GM23248 (cell line): ENCODE data around the gene PTK7. TPM values are rescaled to one million over a fixed set of nuclear protein-coding genes. Genes with fewer than 3 reads are reported as not detected.
A peak's percentile ranks its signal among the peaks of the same experiment; 100 is the strongest.
"Not testable (repeated sequence)": the region's sequence is repeated elsewhere in the genome, so short reads cannot be mapped to it uniquely, and the experiment has no call there.

ENCODE experiments used
- DNase-seq: peaks from one replicate; pipeline ENCODE4 v3.0.0-alpha.2; 2015
- H2AFZ ChIP-seq: fragments of 200-600 bp; sonication (generic); 2 replicates; pipeline ENCODE4 v1.6.1; 2016; ENCODE audit warnings: antibody characterized with exemption
- H3F3A ChIP-seq: fragments of 200-600 bp; sonication (generic); 2 replicates; pipeline ENCODE4 v1.6.1; 2016; ENCODE audit warnings: mild to moderate bottlenecking, antibody characterized with exemption, mixed run types; ENCODE audit not compliant: insufficient read depth
- H3K27ac ChIP-seq: fragments of 200-600 bp; sonication (generic); 2 replicates; pipeline ENCODE4 v1.5.1; 2016; ENCODE audit warnings: mild to moderate bottlenecking
- H3K27me3 ChIP-seq: fragments of 200-600 bp; sonication (generic); replicated peaks from 2 replicates; pipeline ENCODE4 v1.6.1; 2016; ENCODE audit warnings: mild to moderate bottlenecking; ENCODE audit not compliant: insufficient read depth
- H3K36me3 ChIP-seq: fragments of 200-600 bp; sonication (generic); 2 replicates; pipeline ENCODE4 v1.6.1; 2016; ENCODE audit warnings: low read depth, mild to moderate bottlenecking
- H3K4me1 ChIP-seq: fragments of 200-600 bp; sonication (generic); 2 replicates; pipeline ENCODE4 v1.6.1; 2016; ENCODE audit warnings: mild to moderate bottlenecking; ENCODE audit not compliant: insufficient read depth
- H3K4me2 ChIP-seq: fragments of 200-600 bp; sonication (generic); one replicate; pipeline ENCODE4 v1.6.1; 2016; ENCODE audit warnings: mild to moderate bottlenecking; ENCODE audit not compliant: unreplicated experiment
- H3K4me3 ChIP-seq: fragments of 200-600 bp; sonication (generic); 2 replicates; pipeline ENCODE4 v1.5.1; 2016; ENCODE audit warnings: mild to moderate bottlenecking
- H3K79me2 ChIP-seq: fragments of 200-600 bp; sonication (generic); 2 replicates; pipeline ENCODE4 v1.6.1; 2016; ENCODE audit warnings: mild to moderate bottlenecking; ENCODE audit not compliant: insufficient read depth
- H3K9ac ChIP-seq: fragments of 200-600 bp; sonication (generic); 2 replicates; pipeline ENCODE4 v1.6.1; 2016; ENCODE audit warnings: mild to moderate bottlenecking
- H3K9me2 ChIP-seq: fragments of 200-600 bp; sonication (generic); 2 replicates; pipeline ENCODE4 v1.6.1; 2016; ENCODE audit warnings: mixed run types, mild to moderate bottlenecking, moderate library complexity; ENCODE audit not compliant: insufficient read depth
- H3K9me3 ChIP-seq: fragments of 200-600 bp; sonication (generic); one replicate; pipeline ENCODE4 v1.6.1; 2017; ENCODE audit warnings: low read depth
- H4K20me1 ChIP-seq: fragments of 200-600 bp; sonication (generic); 2 replicates; pipeline ENCODE4 v1.6.0; 2016; ENCODE audit not compliant: insufficient read depth
- EZH2 ChIP-seq: fragments of 200-600 bp; sonication (generic); IDR thresholded peaks from 2 replicates; pipeline ENCODE4 v1.6.1; 2018; ENCODE audit warnings: antibody characterized with exemption, mild to moderate bottlenecking; ENCODE audit not compliant: insufficient read depth, poor library complexity, severe bottlenecking
- EZH2phosphoT487 ChIP-seq: fragments of 200-600 bp; sonication (generic); IDR thresholded peaks from 2 replicates; pipeline ENCODE4 v1.6.1; 2018; ENCODE audit warnings: antibody characterized with exemption, moderate library complexity, mild to moderate bottlenecking, low read depth; ENCODE audit not compliant: insufficient read depth
- WGBS, 2 experiments: methylation state at CpG; one replicate each; pipeline ENCODE4 v1.1.6; 2015 to 2017; ENCODE audit warnings: low lambda C conversion rate in 2 of 2, low coverage in 1 of 2; ENCODE audit errors: missing lambda C conversion rate in 2 of 2; 5-methylcytosine and 5-hydroxymethylcytosine counted together
- in situ Hi-C: fragments of 300-500 bp; cut with MboI; formaldehyde crosslinking; loops from 2 replicates; pipeline ENCODE4 v1.15.0; 2020
- polyA plus RNA-seq: library from polyadenylated mRNA; unstranded; fragments of >200 nt; fragmentation: Nextera tagmentation; extraction: Ambion mirVana; gene quantifications from 2 replicates; pipeline ENCODE4 v1.2.1, GENCODE V29; 2016
- total RNA-seq: library from RNA; depleted of rRNA; stranded (reverse); fragments of >200 nt; shearing (Covaris generic); gene quantifications from 2 replicates; pipeline ENCODE4 v1.2.3, GENCODE V29; 2014

Gene PTK7
- total and polyA plus RNA-seq, 2 experiments from 2014 or later = 110 to 146 TPM

DNA sequence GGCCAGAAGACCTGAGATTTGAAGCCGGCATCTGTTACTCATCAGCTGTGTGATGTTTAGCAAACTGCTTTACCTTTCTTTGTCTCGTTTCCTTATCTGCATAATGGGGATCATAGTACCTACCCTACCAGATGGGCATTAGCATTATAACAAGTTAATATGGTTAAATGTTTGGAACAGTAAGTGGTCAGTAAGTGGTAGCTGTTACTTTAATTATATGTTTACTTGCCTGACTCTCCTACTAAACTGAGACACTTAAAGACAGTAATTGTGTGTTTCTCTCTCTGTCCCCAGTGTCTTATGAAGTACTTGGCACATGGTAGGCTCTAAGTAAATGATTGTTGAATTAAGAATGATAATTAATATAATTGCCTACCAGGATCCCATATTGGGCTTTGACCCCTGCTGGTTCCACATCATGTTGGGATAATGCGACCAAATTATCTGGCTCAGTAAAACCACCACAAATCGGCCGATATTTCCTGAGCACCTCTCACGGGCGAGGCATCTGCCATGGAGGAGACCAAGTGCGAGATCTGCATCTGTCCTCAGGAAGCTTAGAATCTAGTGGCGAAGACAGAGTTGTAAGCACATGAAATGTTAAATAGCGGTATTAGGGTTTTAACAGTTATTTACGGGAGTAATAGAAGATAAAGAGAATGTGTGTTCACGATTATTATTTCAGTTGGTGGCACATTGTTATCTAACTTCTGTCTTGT, 31.4 kb downstream of the PTK7 start:
- TF ChIP-seq EZH2phosphoT487 = no peak
- no peak for TF ChIP-seq EZH2
- no peaks in the 10 kb centered on the region for H3K27me3 ChIP-seq
- no peaks in the 10 kb centered on the region; the same call in 1 of the 2 replicates for H4K20me1 ChIP-seq
- H3F3A ChIP-seq = no peaks in the 10 kb centered on the region
- no peaks in the 10 kb centered on the region for H3K9me2 ChIP-seq
- no peak overlapping the region for H2AFZ ChIP-seq
- DNase-seq = no peak
- H3K9ac ChIP-seq = no peak overlapping the region
- H3K4me3 ChIP-seq = no peak overlapping the region
- no peak overlapping the region for H3K27ac ChIP-seq
- H3K79me2 ChIP-seq = peaks cover 98% of the 10 kb centered on the region
- 96% methylated on average over 12 of the region's 12 CpGs for WGBS, 2 experiments
- no peaks in the 10 kb centered on the region for H3K36me3 ChIP-seq
- H3K9me3 ChIP-seq = no peaks in the 10 kb centered on the region
- H3K4me2 ChIP-seq = no peak overlapping the region
- in situ Hi-C loops = no loop called here
- peaks cover 4% of the 10 kb centered on the region; the same call in 1 of the 2 replicates for H3K4me1 ChIP-seq

DNA sequence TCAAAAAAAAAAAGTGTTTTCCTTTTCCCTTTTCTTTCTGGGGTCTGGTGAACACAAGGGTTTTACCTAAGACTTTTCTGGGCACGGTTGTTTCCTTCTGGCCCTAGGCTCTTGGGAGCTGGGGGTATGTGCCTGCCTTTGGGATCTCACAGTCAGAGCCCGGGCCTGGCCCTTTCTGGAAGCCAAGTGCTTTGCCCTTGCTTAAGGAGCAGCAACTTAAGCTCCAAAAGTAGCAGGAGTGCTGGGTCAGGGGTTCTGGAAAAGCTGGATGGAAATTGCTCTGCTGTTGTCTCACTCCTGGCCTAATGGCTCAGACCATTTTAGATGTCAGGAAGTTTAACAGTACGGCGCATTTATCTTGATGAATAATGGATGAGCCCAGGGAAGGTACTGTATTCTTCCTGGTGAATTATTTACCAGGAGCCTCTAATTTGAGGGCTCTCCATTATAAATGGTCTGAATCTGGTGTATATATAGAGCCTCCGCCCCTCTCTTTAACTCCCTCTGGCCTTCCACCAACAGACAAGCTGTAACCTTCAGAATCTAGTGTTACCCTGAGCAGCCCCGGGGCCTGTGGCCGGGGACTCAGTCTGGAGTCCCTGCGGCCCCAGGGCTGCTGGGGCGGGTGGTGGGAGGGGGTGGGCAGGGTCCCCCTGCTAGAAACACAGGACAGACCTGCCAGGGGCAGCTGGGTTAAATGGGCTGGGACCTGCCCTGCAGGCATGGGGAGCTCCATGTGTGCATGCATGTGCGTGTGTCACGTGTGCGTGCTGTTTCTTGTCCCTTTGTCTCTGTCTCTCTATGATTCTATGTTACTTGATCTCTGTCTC, 37.5 kb downstream of the PTK7 start:
- Histone ChIP-seq H3K79me2 (peaks cover 92% of the 10 kb centered on the region), H3K9me2 (no peaks in the 10 kb centered on the region), H3K27me3 (no peaks in the 10 kb centered on the region), H3K4me1 (peaks cover 42% of the 10 kb centered on the region), H3K4me2 (peak overlapping the region; percentile 60), H3F3A (peaks cover 17% of the 10 kb centered on the region), H3K36me3 (no peaks in the 10 kb centered on the region), H3K9ac (peak overlapping the region; percentile 86), H3K4me3 (no peak overlapping the region), H3K27ac (peak overlapping the region; percentile 99), H2AFZ (peak overlapping the region; percentile 74), H4K20me1 (no peaks in the 10 kb centered on the region), H3K9me3 (no peaks in the 10 kb centered on the region)
- WGBS, 2 experiments = 74 to 82% methylated on average over 8 to 12 of the region's 12 CpGs
- in situ Hi-C loops = no loop called here
- TF ChIP-seq EZH2 (no peak), EZH2phosphoT487 (no peak)
- peak; percentile 35 for DNase-seq

DNA sequence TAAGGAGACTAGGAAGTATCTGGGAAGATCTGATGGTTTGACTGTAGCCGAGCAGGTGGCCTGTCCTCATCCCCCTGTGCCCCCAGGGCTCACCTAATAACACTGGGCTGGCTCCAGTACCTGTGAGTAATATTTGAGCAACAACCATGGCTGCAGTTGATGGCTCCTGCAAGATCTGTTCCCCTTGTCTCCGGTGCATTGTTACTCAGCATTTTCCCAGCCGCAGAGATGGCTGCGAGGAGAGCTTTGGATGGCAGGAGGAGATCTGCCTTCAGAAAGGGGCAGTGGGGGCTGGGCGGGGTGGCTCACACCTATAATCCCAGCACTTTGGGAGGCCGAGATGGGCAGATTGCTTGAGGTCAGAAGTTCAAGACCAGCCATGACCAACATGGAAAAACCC, 39.3 kb downstream of the PTK7 start:
- no peaks in the 10 kb centered on the region for H4K20me1 ChIP-seq
- H3K27ac ChIP-seq = peak overlapping the region; percentile 99
- H2AFZ ChIP-seq = no peak overlapping the region
- H3K9me2 ChIP-seq = no peaks in the 10 kb centered on the region
- H3K4me2 ChIP-seq = no peak overlapping the region
- DNase-seq = peak; percentile 35
- in situ Hi-C loops = no loop called here
- peaks cover 92% of the 10 kb centered on the region for H3K79me2 ChIP-seq
- H3K4me1 ChIP-seq = peaks cover 49% of the 10 kb centered on the region
- H3F3A ChIP-seq = peaks cover 17% of the 10 kb centered on the region
- no peak overlapping the region for H3K4me3 ChIP-seq
- TF ChIP-seq EZH2phosphoT487 = no peak
- no peak for TF ChIP-seq EZH2
- 86 to 91% methylated on average over 5 to 6 of the region's 6 CpGs for WGBS, 2 experiments
- H3K9ac ChIP-seq = peak overlapping the region; percentile 86
- no peaks in the 10 kb centered on the region for H3K9me3 ChIP-seq
- no peaks in the 10 kb centered on the region for H3K27me3 ChIP-seq
- no peaks in the 10 kb centered on the region for H3K36me3 ChIP-seq

DNA sequence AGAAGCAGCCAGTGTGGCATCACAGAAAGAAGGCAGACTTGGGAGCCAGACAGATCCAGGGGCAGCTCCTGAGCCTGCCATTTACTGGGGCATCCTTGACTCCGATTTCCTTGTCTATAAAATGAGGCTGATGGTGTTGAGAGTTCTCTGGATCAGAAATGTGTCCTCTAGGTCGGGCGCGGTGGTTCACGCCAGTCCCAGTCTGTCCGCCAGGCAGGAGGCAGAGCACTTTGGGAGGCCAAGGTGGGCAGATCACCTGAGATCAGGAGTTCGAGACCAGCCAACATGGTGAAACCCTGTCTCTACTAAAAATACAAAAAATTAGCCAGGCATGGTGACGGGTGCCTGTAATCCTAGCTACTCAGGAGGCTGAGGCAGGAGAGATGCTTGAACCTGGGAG, 41.4 kb downstream of the PTK7 start:
- DNase-seq, H3K27me3 ChIP-seq, H4K20me1 ChIP-seq, H3K4me3 ChIP-seq, H3K36me3 ChIP-seq, H3K4me2 ChIP-seq, H3K9me3 ChIP-seq, in situ Hi-C loops, H3K9me2 ChIP-seq, H2AFZ ChIP-seq: not testable (repeated sequence)
- Histone ChIP-seq H3K4me1 (peaks cover 68% of the 10 kb centered on the region), H3K79me2 (peaks cover 82% of the 10 kb centered on the region), H3F3A (peaks cover 36% of the 10 kb centered on the region), H3K27ac (peak overlapping the region; percentile 99), H3K9ac (peak overlapping the region; percentile 86; the same call in 1 of the 2 replicates)
- WGBS, 2 experiments = 98% methylated on average over 8 of the region's 8 CpGs
